H1 (cell line): Measurements from ENCODE around the gene POLR1D. TPM values are rescaled to one million over a fixed set of nuclear protein-coding genes. Genes with fewer than 3 reads are reported as not detected.

Experiments
- CTCF ChIA-PET: fragments of 300-600 bp; sonication (Branson Sonifier 250); formaldehyde crosslinking; loops from one replicate; lab custom pipeline; 2021; ENCODE audit not compliant: partially characterized antibody; lab: Charles Lee
- POLR2A ChIA-PET: fragments of 300-600 bp; sonication (Branson Sonifier 250); formaldehyde crosslinking; loops from one replicate; lab custom pipeline; 2021; ENCODE audit warnings: inconsistent platforms; ENCODE audit not compliant: partially characterized antibody; lab: Charles Lee
- DNase-seq, 2 experiments: peaks; one replicate each; pipeline versions ENCODE4 v3.0.0 to v3.0.0-alpha.2; 2010 to 2022; ENCODE audit warnings: low spot score in 2 of 2, low read depth in 1 of 2, mixed read lengths in 1 of 2
- FAIRE-seq: peaks from 2 replicates; lab custom pipeline; 2011; peaks lifted over from hg19 to GRCh38; lab: Jason Lieb, UNC
- H2AFZ ChIP-seq: 2 replicates; pipeline ENCODE4 v1.8.1; 2012; ENCODE audit warnings: low read length, inconsistent platforms
- H2AK5ac ChIP-seq: 2 replicates; pipeline ENCODE4 v1.6.1; 2013; ENCODE audit warnings: low read depth, low read length
- H2BK120ac ChIP-seq: replicated peaks from 2 replicates; pipeline ENCODE3; 2013; ENCODE audit warnings: low read depth, low read length, inconsistent platforms
- H2BK12ac ChIP-seq: 2 replicates; pipeline ENCODE4 v1.6.1; 2013; ENCODE audit warnings: low read depth, low read length
- H2BK15ac ChIP-seq: 2 replicates; pipeline ENCODE4 v1.6.1; 2013; ENCODE audit warnings: low read length
- H2BK20ac ChIP-seq: 2 replicates; pipeline ENCODE4 v1.6.1; 2013; ENCODE audit warnings: low read length
- H2BK5ac ChIP-seq: 2 replicates; pipeline ENCODE4 v1.6.1; 2013; ENCODE audit warnings: low read depth, low read length
- H3K14ac ChIP-seq: 2 replicates; pipeline ENCODE4 v1.6.1; 2013; ENCODE audit warnings: inconsistent platforms; ENCODE audit not compliant: insufficient read length
- H3K18ac ChIP-seq: 2 replicates; pipeline ENCODE4 v1.6.1; 2013; ENCODE audit warnings: low read length; ENCODE audit errors: extremely low read depth
- H3K23ac ChIP-seq: 2 replicates; pipeline ENCODE4 v1.6.1; 2013; ENCODE audit warnings: inconsistent platforms; ENCODE audit not compliant: insufficient read length
- H3K23me2 ChIP-seq: 2 replicates; pipeline ENCODE4 v1.6.1; 2013; ENCODE audit warnings: low read depth, low read length
- H3K27ac ChIP-seq: 2 replicates; pipeline ENCODE4 v1.6.1; 2011; ENCODE audit warnings: low read depth, low read length, inconsistent platforms
- H3K27me3 ChIP-seq, 4 experiments: replicated peaks in 1 of 4; 1 replicate in 1 of 4; 2 replicates in 3 of 4; pipeline versions ENCODE4 v1.6.1 to v1.8.1; 2011 to 2013; ENCODE audit warnings: low read length in 3 of 4, mild to moderate bottlenecking in 3 of 4, inconsistent platforms in 2 of 4, mixed read lengths in 2 of 4, moderate library complexity in 1 of 4; ENCODE audit not compliant: control insufficient read depth in 3 of 4, insufficient read depth in 3 of 4; ENCODE audit errors: extremely low read depth in 1 of 4
- H3K36me3 ChIP-seq, 4 experiments: 2 replicates each; pipeline versions ENCODE4 v1.6.1 to v1.8.1; 2011 to 2013; ENCODE audit warnings: mild to moderate bottlenecking in 4 of 4, low read length in 3 of 4, moderate library complexity in 2 of 4, control low read depth in 1 of 4, inconsistent platforms in 1 of 4; ENCODE audit not compliant: insufficient read depth in 4 of 4, control insufficient read depth in 2 of 4
- H3K4ac ChIP-seq: replicated peaks from 2 replicates; pipeline ENCODE3; 2013; ENCODE audit warnings: low read length, low read depth, mixed read lengths, inconsistent platforms; ENCODE audit not compliant: insufficient read length
- H3K4me1 ChIP-seq, 4 experiments: replicated peaks in 1 of 4; 1 replicate in 1 of 4; 2 replicates in 3 of 4; pipeline versions ENCODE4 v1.6.1 to v1.8.1; 2011 to 2013; ENCODE audit warnings: low read length in 3 of 4, inconsistent platforms in 2 of 4, mixed read lengths in 1 of 4; ENCODE audit not compliant: insufficient read depth in 4 of 4, control insufficient read depth in 3 of 4
- H3K4me2 ChIP-seq, 2 experiments: 2 replicates each; pipeline versions ENCODE4 v1.6.1 to v1.8.1; 2011 to 2013; ENCODE audit warnings: low read depth in 2 of 2, low read length in 2 of 2, control low read depth in 1 of 2, inconsistent platforms in 1 of 2, mild to moderate bottlenecking in 1 of 2; ENCODE audit not compliant: insufficient read depth in 1 of 2
- H3K4me3 ChIP-seq, 4 experiments: fragments of 200-600, 300-600 bp in 1 of 4; sonication (generic), shearing (Covaris generic), sonication (Bioruptor Twin) in 1 of 4; 2 replicates each; pipeline versions ENCODE4 v1.5.1 to v1.8.1; 2011 to 2016; ENCODE audit warnings: low read length in 4 of 4, low read depth in 3 of 4, control low read depth in 2 of 4, inconsistent platforms in 2 of 4, mild to moderate bottlenecking in 2 of 4, mixed read lengths in 1 of 4, moderate library complexity in 1 of 4; ENCODE audit not compliant: insufficient read depth in 2 of 4; ENCODE audit errors: extremely low read depth in 1 of 4
- H3K56ac ChIP-seq: replicated peaks from 2 replicates; pipeline ENCODE3; 2013; ENCODE audit warnings: low read depth, mild to moderate bottlenecking, mixed read lengths, low read length, inconsistent platforms; ENCODE audit not compliant: insufficient read length
- H3K79me1 ChIP-seq: 2 replicates; pipeline ENCODE4 v1.6.1; 2013; ENCODE audit warnings: low read depth, low read length, control low read depth
- H3K79me2 ChIP-seq, 2 experiments: 2 replicates each; pipeline versions ENCODE4 v1.6.1 to v1.8.1; 2012 to 2013; ENCODE audit warnings: low read length in 2 of 2, mild to moderate bottlenecking in 2 of 2, inconsistent platforms in 1 of 2; ENCODE audit not compliant: insufficient read depth in 2 of 2, control insufficient read depth in 1 of 2
- H3K9ac ChIP-seq, 4 experiments: replicated peaks in 1 of 4; 1 replicate in 1 of 4; 2 replicates in 3 of 4; pipeline versions ENCODE4 v1.6.1 to v1.8.1; 2011 to 2013; ENCODE audit warnings: low read depth in 3 of 4, low read length in 3 of 4, control low read depth in 2 of 4, mild to moderate bottlenecking in 2 of 4, moderate library complexity in 2 of 4, inconsistent platforms in 1 of 4; ENCODE audit errors: extremely low read depth in 1 of 4
- H3K9me3 ChIP-seq, 2 experiments: 2 replicates each; pipeline versions ENCODE4 v1.6.1 to v1.8.1; 2012 to 2013; ENCODE audit warnings: mild to moderate bottlenecking in 2 of 2, moderate library complexity in 2 of 2, control low read depth in 1 of 2, inconsistent platforms in 1 of 2, low read depth in 1 of 2, low read length in 1 of 2, mixed read lengths in 1 of 2; ENCODE audit not compliant: insufficient read depth in 2 of 2
- H4K20me1 ChIP-seq, 2 experiments: replicated peaks in 1 of 2; 2 replicates each; pipeline versions ENCODE3 to v1.8.1; 2011 to 2013; ENCODE audit warnings: inconsistent platforms in 2 of 2, low read length in 2 of 2, mild to moderate bottlenecking in 1 of 2; ENCODE audit not compliant: insufficient read depth in 2 of 2, control insufficient read depth in 1 of 2
- H4K5ac ChIP-seq: 2 replicates; pipeline ENCODE4 v1.6.1; 2013; ENCODE audit warnings: low read length, low read depth, mixed read lengths, inconsistent platforms; ENCODE audit not compliant: insufficient read length
- H4K8ac ChIP-seq: 2 replicates; pipeline ENCODE4 v1.8.0; 2013; ENCODE audit warnings: mild to moderate bottlenecking, moderate library complexity, low read length, inconsistent platforms; ENCODE audit not compliant: insufficient read depth; ENCODE audit errors: extremely low read depth
- H4K91ac ChIP-seq: replicated peaks from 2 replicates; pipeline ENCODE3; 2013; ENCODE audit warnings: low read length, mixed read lengths, inconsistent platforms; ENCODE audit not compliant: insufficient read length
- SUZ12 ChIP-seq: fragments of 200-600 bp; sonication (generic); IDR thresholded peaks from 2 replicates; pipeline ENCODE4 v1.6.1; 2012; ENCODE audit warnings: mild to moderate bottlenecking, inconsistent platforms, low read length, moderate library complexity, mixed read lengths
- WGBS, 2 experiments: shearing (Covaris generic) in 1 of 2; methylation state at CpG; one replicate each; pipeline versions ENCODE4 v1.1.6 to v1.1.7; 2013 to 2015; ENCODE audit warnings: low lambda C conversion rate in 2 of 2, mixed read lengths in 2 of 2, inconsistent platforms in 1 of 2, low coverage in 1 of 2, missing lambda C conversion rate in 1 of 2; ENCODE audit not compliant: insufficient replicate concordance in 2 of 2, insufficient coverage in 1 of 2, insufficient read length in 1 of 2; ENCODE audit errors: extremely low coverage in 1 of 2, missing lambda C conversion rate in 1 of 2; 5-methylcytosine and 5-hydroxymethylcytosine counted together
- polyA plus RNA-seq, 7 experiments: library from polyadenylated mRNA; depleted of rRNA in 3 of 7; stranded (reverse) in 5 of 7; unstranded in 2 of 7; fragments of >200 nt in 5 of 7; fragments of 200-250 nt in 2 of 7; gene quantifications; 1 replicate in 5 of 7; 2 replicates in 1 of 7; 4 replicates in 1 of 7; pipeline versions ENCODE4 v1.2.1 to v1.2.3, GENCODE V29; 2011 to 2013; ENCODE audit warnings: missing spikeins in 2 of 7, mixed read lengths in 2 of 7
- total RNA-seq: library from RNA; stranded (reverse); fragmentation: NEBNext Ultra II Directional; extraction: Animal tissue kit (Norgen Biotek cat#: 25700); gene quantifications from 2 replicates; pipeline ENCODE4 v1.2.1, GENCODE V29; 2021

Gene POLR1D
- total and polyA plus RNA-seq, 2 of the 8 experiments (the other 6 are each of a cell fraction or from before 2014, with no cell fraction given), result 226 to 232 TPM

- Histone ChIP-seq H3K56ac (no peak overlapping the region), H2AFZ (no peak overlapping the region), H3K27ac (no peak overlapping the region), H2BK5ac (no peak overlapping the region), H3K23ac (no peak overlapping the region), H2BK20ac (no peak overlapping the region), H2AK5ac (no peak overlapping the region), H2BK12ac (no peak overlapping the region), H4K20me1 (peaks cover 8 to 12% of the 10 kb centered on the region in 2 experiments), H2BK15ac (no peak overlapping the region), H3K4ac (no peak overlapping the region), H3K4me1 (peaks cover 0 to 2% (median 0%) of the 10 kb centered on the region in 4 experiments; a peak in 1 of 7 replicates), H3K27me3 (no peaks in the 10 kb centered on the region), H2BK120ac (no peak overlapping the region), H4K8ac (no peak overlapping the region), H3K79me1 (peaks cover 9% of the 10 kb centered on the region), H4K5ac (no peak overlapping the region), H3K9me3 (no peaks in the 10 kb centered on the region), H3K4me2 (no peak overlapping the region), H4K91ac (no peak overlapping the region), H3K9ac (no peak overlapping the region), H3K36me3 (peaks cover 3 to 18% (median 6%) of the 10 kb centered on the region in 4 experiments; a peak in 6 of 8 replicates), H3K18ac (no peak overlapping the region), H3K79me2 (peaks cover 0 to 73% of the 10 kb centered on the region in 2 experiments; a peak in 3 of 4 replicates), H3K4me3 (no peak overlapping the region), H3K23me2 (no peaks in the 10 kb centered on the region), H3K14ac (no peak overlapping the region)
- TF ChIP-seq SUZ12, result no peak
- no peak for DNase-seq
- 91% methylated on average over 4 of the region's 4 CpGs; no CpG with 5 or more reads in 1 of the 2 experiments for WGBS, 2 experiments
- POLR2A ChIA-PET, result interaction anchor here (6.5 kb wide), 1 partner anchor 7 kb away, joined by 26 read pairs; no protein-coding TSS in a partner anchor
- no peak for FAIRE-seq
- CTCF ChIA-PET, result interaction anchor here (1.1 to 1.5 kb wide), 2 partner anchors 8 to 269 kb away, joined by 3 to 4 read pairs; no protein-coding TSS in a partner anchor
These were observed 9.5 kb downstream of the POLR1D start for GRCh38 chr13:27631156-27631555.
